AG10803 (cell line): ENCODE data around the gene CYFIP1.

ENCODE experiments used
- DNase-seq: peaks from one replicate; pipeline ENCODE4 v3.0.0; 2010; ENCODE audit warnings: low read depth
- H3K4me3 ChIP-seq: 2 replicates; pipeline ENCODE4 v1.5.1; 2011; ENCODE audit warnings: mild to moderate bottlenecking, low read length, control low read depth
- CTCF ChIP-seq: conservative IDR thresholded peaks from 2 replicates; pipeline ENCODE4 v1.5.1; 2011; ENCODE audit warnings: mild to moderate bottlenecking, low read length, control low read depth, inconsistent platforms

The CYFIP1 gene

DNA sequence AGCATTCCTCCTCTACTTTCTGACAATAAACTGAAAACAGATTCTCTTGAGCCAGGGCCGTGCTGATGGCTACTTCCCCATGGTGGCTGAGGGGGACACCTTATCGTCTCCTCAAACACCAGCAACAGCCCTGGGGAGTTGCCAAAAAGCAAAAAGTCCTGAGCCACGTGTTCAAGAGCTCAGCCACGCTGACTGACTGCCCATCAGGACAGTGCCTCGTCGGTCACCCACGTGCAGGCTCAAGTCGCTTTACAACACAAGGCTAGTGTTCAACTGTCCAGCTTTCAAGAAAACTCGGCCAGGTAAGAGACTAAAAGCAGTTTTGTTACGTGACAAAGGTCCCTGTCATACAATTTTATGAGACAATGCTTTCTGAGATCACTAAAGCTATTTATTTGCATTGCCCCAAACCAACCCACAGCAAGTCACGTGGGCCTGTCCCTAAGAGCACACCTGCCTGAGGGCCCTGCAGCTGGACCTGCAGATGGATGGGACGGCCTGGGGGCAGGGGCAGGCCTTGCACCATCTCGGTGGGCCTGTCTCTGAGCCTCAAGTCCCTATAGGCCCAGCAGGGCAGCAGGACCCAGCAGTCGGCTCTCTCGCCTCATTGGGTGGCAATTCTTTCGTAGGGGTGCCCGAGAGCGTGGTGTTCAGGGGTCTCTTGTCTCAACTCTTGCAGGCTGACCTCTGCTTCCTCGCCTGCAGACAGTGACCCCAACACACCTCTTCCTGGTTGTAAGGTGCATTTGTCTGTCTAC, 99.0 kb downstream of the CYFIP1 start:
- H3K4me3 ChIP-seq, result no peak overlapping the region
- TF ChIP-seq CTCF, result no peak
- no peak for DNase-seq

GRCh38 chr15:22880068-22880980, 99.8 kb downstream of the CYFIP1 start:
- no peak for DNase-seq
- TF ChIP-seq CTCF, result no peak
- no peak overlapping the region for H3K4me3 ChIP-seq

- no peak overlapping the region for H3K4me3 ChIP-seq
- TF ChIP-seq CTCF, result no peak
- no peak for DNase-seq
These were observed 102.1 kb downstream of the CYFIP1 start for GRCh38 chr15:22878103-22878502.

- no peak overlapping the region for H3K4me3 ChIP-seq
- no peak for DNase-seq
- no peak for TF ChIP-seq CTCF
These were observed 102.6 kb downstream of the CYFIP1 start for GRCh38 chr15:22877607-22878006.

DNA sequence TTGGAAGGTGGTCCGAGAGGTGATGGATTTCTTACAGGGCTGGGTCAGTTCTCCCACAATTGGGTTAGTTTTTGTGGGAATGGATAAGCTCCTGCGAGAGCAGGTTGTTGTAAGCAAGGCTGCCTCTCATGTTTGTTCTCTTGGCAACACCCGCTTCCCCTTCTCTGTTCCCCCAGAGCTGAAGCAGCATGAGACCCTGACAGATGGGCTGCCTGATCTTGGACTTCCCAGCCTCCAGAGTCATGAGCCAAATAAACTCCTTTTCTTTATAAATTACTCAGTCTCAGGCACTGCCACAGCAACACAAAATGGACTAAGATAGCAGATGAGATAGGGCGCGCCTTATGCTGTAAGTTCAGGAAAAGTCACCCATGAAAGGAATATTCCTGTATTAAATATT, 103.1 kb downstream of the CYFIP1 start:
- no peak for TF ChIP-seq CTCF
- no peak for DNase-seq
- no peak overlapping the region for H3K4me3 ChIP-seq

DNA sequence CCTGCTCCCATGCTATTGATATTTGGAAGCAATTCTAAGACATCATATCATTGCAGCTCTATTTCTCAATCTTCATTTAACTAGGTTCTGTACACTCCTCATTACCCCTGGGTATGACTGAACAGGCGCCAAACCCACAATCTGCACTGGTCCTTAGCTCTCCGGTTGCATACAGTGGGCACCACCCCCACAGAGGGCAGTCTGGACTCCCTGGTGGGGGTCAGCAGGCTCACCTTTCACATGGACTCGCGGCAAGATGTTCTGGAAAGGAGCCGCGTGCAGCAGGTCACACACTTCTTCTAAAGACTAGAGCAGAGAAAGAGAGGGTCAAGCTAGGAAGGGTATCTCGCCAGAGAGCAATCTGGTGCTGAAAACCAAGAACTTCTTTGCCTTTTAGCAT, 105.2 kb downstream of the CYFIP1 start:
- no peak for TF ChIP-seq CTCF
- no peak overlapping the region for H3K4me3 ChIP-seq
- no peak for DNase-seq
